22Rv1 (cell line): ENCODE measurements around the gene ATP8B2.

Experiments
- H3K27ac ChIP-seq: fragments of 450-650 bp; 2 replicates; pipeline ENCODE4 v1.5.1; 2017
- ZFX ChIP-seq: fragments of 450-650 bp; IDR thresholded peaks from 2 replicates; pipeline ENCODE4 v1.6.1; 2017; ENCODE audit warnings: antibody characterized with exemption, borderline replicate concordance
- TF ChIP-seq, protein P1 (sequence below): fragments of 450-650 bp; IDR thresholded peaks from 2 replicates; pipeline ENCODE4 v1.5.1; 2017; ENCODE audit warnings: mild to moderate bottlenecking

ATP8B2 gene

DNA sequence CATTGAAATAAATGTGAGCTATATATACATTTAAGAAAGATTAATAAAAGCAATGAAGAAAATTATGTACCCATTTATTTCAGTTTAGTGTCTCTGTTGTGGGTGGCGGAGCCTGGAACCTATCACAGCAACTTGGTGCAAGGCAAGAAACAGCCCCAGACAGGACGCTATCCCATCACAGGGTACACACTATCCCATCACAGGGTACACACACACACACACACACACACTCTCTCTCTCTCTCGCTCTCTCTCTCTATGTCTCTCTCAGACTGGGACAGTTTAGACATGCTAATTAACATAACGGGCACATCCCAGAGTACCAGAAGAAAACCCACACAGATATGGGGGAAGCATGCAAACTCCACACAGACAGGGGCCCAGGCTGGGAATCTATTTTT lies 73.4 kb downstream of the ATP8B2 start:
- TF ChIP-seq, protein P1, sequence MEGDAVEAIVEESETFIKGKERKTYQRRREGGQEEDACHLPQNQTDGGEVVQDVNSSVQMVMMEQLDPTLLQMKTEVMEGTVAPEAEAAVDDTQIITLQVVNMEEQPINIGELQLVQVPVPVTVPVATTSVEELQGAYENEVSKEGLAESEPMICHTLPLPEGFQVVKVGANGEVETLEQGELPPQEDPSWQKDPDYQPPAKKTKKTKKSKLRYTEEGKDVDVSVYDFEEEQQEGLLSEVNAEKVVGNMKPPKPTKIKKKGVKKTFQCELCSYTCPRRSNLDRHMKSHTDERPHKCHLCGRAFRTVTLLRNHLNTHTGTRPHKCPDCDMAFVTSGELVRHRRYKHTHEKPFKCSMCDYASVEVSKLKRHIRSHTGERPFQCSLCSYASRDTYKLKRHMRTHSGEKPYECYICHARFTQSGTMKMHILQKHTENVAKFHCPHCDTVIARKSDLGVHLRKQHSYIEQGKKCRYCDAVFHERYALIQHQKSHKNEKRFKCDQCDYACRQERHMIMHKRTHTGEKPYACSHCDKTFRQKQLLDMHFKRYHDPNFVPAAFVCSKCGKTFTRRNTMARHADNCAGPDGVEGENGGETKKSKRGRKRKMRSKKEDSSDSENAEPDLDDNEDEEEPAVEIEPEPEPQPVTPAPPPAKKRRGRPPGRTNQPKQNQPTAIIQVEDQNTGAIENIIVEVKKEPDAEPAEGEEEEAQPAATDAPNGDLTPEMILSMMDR, result no peak
- TF ChIP-seq ZFX, result no peak
- no peak overlapping the region for H3K27ac ChIP-seq

DNA sequence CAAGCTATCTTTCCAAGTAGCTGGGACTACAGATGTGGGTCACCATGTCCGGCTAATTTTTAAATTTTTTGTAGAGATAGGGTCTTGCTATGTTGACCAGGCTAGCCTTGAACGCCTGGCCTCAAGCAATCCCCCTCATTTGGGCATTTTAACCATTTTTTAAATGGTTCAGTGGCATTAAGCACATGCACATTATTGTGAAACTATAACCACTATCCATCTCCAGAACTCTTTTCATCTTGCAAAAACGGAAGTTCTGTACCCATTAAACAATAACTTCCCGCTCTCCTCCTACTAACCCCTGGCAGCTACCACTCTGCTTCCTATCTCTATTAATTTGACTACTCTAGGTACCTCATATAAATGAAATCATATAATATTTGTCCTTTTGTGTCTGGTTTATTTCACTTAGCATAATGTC lies 75.1 kb downstream of the ATP8B2 start:
- H3K27ac ChIP-seq, result no peak overlapping the region
- no peak for TF ChIP-seq ZFX
- TF ChIP-seq, protein P1, result no peak
